SJSA1 (cell line): ENCODE results near the gene EFHD2. TPM values are rescaled to one million over a fixed set of nuclear protein-coding genes. Genes with fewer than 3 reads are reported as not detected.
A peak's percentile ranks its signal among the peaks of the same experiment; 100 is the strongest.
"Not testable (repeated sequence)": the region's sequence is repeated elsewhere in the genome, so short reads cannot be mapped to it uniquely, and the experiment has no call there.

ENCODE experiments used
- DNase-seq, 2 experiments: peaks; one replicate each; pipeline ENCODE4 v3.0.0-alpha.2; 2015 to 2020; ENCODE audit warnings: low spot score in 2 of 2, low read depth in 1 of 2
- H3K27ac ChIP-seq: fragments of 250-450 bp; sonication (Bioruptor Pico); 2 replicates; pipeline ENCODE4 v1.5.1; 2020; ENCODE audit warnings: mild to moderate bottlenecking, moderate library complexity
- H3K27me3 ChIP-seq: fragments of 250-450 bp; sonication (Bioruptor Pico); replicated peaks from 2 replicates; pipeline ENCODE4 v1.5.1; 2020; ENCODE audit warnings: mild to moderate bottlenecking, moderate library complexity
- H3K36me3 ChIP-seq: fragments of 250-450 bp; sonication (Bioruptor Pico); 2 replicates; pipeline ENCODE4 v1.5.1; 2020; ENCODE audit warnings: mild to moderate bottlenecking
- H3K4me1 ChIP-seq: fragments of 250-450 bp; sonication (Bioruptor Pico); replicated peaks from 2 replicates; pipeline ENCODE4 v1.6.1; 2021; ENCODE audit warnings: mild to moderate bottlenecking
- H3K4me3 ChIP-seq: fragments of 250-450 bp; sonication (Bioruptor Pico); 2 replicates; pipeline ENCODE4 v1.5.1; 2020; ENCODE audit warnings: mild to moderate bottlenecking
- H3K9me3 ChIP-seq: fragments of 250-450 bp; sonication (Bioruptor Pico); replicated peaks from 2 replicates; pipeline ENCODE4 v1.5.1; 2020; ENCODE audit warnings: mild to moderate bottlenecking
- total RNA-seq: library from RNA; depleted of rRNA; stranded (reverse); fragments of >200 nt; shearing (Covaris generic); gene quantifications from 2 replicates; pipeline ENCODE4 v1.2.3, GENCODE V29; 2014

Gene EFHD2
- total RNA-seq, 1 experiment from 2014 or later, result 169 TPM

DNA sequence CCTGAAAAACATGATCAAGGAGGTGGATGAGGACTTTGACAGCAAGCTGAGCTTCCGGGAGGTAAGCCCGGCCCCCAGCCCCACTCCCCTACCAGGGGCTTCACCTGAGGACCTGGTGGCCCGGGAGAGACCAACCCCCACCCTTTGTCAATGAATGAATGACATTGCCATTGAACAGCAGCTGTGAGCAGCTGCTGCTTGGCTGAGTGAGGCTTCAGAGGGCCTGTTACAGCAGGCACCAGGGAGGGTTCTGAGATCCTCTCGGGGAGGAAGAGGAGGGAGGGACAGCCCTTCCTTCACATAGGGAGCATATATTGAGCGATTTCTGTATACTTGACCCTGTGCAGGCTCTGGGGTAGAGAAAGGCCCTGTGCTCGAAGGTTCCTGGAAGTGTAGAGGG lies 16.3 kb downstream of the EFHD2 start:
- Histone ChIP-seq H3K36me3 (peaks cover 83% of the 10 kb centered on the region), H3K4me3 (no peak overlapping the region), H3K27ac (peak overlapping the region; percentile 62), H3K4me1 (peaks cover 64% of the 10 kb centered on the region), H3K9me3 (no peaks in the 10 kb centered on the region), H3K27me3 (no peaks in the 10 kb centered on the region)
- DNase-seq, result no peak

DNA sequence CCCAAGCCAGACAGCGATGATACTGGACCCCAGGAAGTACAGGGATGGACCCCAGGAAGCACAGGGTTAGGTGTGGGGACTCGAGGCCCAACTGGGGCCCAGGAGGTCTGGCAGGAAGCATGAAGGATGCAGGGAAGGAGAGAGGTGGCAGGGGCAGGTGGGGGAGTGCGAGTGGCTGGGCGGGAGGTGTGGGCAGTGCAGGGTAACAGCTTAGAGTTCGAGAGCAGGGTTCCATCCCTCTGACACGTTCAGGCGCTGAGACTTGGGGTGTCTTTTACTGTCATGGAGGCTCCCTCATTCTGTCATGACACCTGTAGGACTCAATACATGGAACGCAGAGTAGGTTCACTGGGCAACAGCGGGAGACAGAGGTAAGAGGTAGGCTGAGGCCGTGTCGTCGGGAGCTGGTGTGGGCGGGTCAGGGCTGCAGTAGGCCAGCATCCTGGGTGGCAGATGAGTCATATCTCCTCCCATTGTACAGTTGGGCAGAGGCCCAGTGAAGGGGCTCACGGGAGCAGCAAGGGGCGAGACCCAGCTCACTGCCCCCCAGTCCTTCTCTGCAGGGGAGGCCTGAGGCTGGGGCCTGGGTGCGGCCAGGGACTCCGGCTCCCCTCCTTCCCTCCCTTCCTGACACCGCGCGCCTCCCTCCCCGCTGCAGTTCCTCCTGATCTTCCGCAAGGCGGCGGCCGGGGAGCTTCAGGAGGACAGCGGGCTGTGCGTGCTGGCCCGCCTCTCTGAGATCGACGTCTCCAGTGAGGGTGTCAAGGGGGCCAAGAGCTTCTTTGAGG lies 17.0 kb downstream of the EFHD2 start:
- H3K36me3 ChIP-seq, result peaks cover 83% of the 10 kb centered on the region
- H3K4me1 ChIP-seq, result peaks cover 64% of the 10 kb centered on the region
- peak overlapping the region; percentile 62 for H3K27ac ChIP-seq
- no peaks in the 10 kb centered on the region for H3K27me3 ChIP-seq
- no peaks in the 10 kb centered on the region for H3K9me3 ChIP-seq
- H3K4me3 ChIP-seq, result no peak overlapping the region
- DNase-seq, result peak; percentile 98 to 99

DNA sequence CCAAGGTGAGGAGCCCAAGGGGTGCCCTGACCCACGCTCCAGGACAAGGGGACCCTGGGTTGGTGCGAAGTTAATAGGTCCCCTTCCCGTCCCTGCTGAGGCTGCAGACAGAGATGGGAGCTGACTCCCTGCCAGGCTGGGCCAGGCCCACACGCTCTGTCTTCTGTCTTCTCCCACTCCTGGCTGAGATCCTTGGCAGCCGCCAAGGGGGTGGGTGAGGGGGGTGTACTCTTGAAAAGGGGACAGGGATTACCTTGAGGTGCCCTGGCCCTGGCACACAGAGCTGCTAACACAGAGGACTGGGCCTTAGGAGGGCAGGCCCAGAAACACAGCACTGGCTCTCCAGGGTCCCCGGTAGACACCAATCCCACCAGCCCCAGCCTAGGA lies 17.6 kb downstream of the EFHD2 start:
- peak overlapping the region; percentile 50 for H3K27ac ChIP-seq
- H3K4me1 ChIP-seq, result peaks cover 64% of the 10 kb centered on the region
- no peak overlapping the region for H3K4me3 ChIP-seq
- no peaks in the 10 kb centered on the region for H3K9me3 ChIP-seq
- no peak for DNase-seq
- H3K27me3 ChIP-seq, result no peaks in the 10 kb centered on the region
- peaks cover 87% of the 10 kb centered on the region for H3K36me3 ChIP-seq

DNA sequence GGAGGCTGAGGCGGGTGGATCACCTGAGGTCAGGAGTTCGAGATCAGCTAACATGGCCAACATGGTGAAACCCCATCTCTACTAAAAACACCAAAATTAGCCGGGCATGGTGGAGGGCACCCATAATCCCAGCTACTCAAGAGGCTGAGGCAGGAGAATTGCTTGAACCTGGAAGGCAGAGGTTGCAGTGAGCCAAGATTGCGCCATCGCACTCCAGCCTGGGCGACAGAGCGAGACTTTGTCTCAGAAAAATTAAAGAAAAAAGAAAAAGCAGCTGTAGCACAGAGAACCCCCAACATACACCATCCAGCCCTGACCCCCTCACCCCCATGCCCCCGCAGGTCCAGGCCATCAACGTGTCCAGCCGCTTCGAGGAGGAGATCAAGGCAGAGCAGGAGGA lies 18.6 kb downstream of the EFHD2 start:
- peaks cover 58% of the 10 kb centered on the region for H3K4me1 ChIP-seq
- H3K9me3 ChIP-seq, DNase-seq, H3K4me3 ChIP-seq, H3K27ac ChIP-seq, H3K27me3 ChIP-seq: not testable (repeated sequence)
- peaks cover 82% of the 10 kb centered on the region for H3K36me3 ChIP-seq

DNA sequence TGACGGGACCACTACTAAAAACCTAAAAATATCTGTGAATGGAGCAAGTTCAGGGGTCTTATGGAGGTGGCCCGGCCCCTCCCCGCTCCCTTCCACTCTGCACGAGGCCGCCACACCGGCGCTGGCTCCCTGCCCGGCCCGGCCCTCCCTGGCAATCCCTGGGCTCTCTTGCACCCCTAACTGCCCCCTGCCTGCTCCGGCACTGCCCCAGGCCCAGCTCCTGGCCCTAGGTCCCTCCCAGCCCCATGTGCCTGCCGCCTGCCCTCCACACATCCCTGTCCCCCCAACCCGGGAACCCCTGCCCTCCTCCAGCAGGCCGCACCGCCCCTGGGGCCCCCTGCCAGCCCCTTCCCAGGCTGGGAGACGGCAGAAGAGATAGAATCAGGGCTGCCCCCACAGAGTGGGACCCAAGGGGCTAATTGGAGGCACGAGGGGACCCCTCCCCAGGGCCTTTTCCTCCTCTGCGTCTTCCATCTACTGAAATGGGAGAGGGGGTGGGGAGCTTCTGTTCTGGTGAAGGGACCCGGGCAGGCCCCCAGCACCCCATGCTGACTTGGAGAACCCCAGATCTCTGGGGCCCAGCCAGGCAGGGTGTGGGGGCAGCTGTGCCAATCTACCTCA lies 19.2 kb downstream of the EFHD2 start:
- Histone ChIP-seq H3K27ac (no peak overlapping the region), H3K9me3 (no peaks in the 10 kb centered on the region), H3K4me1 (peaks cover 56% of the 10 kb centered on the region), H3K4me3 (no peak overlapping the region), H3K27me3 (no peaks in the 10 kb centered on the region), H3K36me3 (peaks cover 79% of the 10 kb centered on the region)
- DNase-seq, result no peak

- H3K9me3 ChIP-seq, result no peaks in the 10 kb centered on the region
- no peak overlapping the region for H3K27ac ChIP-seq
- H3K4me1 ChIP-seq, result peaks cover 50% of the 10 kb centered on the region
- H3K4me3 ChIP-seq, result no peak overlapping the region
- peak in 1 of 2 experiments; percentile 56 for DNase-seq
- H3K36me3 ChIP-seq, result peaks cover 72% of the 10 kb centered on the region
- no peaks in the 10 kb centered on the region for H3K27me3 ChIP-seq
Measured at GRCh38 chr1:15429701-15430149, 20.0 kb downstream of the EFHD2 start.

DNA sequence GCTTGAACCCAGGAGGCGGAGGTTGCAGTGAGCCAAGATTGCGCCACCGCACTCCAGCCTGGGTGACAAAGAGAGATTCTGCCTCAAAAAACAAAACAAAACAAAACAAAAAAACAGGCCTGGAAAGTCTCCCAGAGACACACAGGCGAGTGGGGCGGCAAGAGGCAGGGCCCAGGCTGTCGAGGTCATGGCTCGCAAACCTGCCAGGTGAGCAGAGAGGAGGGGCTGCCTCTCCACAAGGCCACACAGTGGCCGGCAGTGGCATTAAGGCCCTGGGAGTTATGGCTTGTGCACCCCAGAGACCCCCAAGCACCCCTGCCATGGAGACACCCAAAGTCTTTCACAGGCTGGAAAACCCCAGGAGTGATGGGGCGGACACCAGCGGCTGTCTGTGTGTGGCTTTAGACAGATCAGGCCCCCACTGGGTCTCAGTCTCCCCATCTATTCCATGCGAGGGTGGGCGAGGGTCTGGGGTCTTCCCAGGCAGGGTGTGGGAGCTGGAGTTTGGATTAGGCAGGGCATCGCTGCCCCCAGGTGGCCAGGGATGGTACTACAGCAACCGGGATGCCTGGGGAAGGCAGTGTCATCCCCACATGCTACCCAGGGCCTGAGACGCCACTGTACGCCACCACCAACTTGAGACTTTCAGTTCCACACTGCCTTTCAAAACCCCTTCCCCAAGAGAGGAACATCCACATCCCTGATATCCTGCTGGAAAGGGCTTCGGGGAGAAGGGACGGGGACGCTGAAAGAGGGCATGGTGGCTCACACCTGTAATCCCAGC lies 21.3 kb downstream of the EFHD2 start:
- Histone ChIP-seq H3K27ac (no peak overlapping the region), H3K4me3 (no peak overlapping the region), H3K36me3 (peaks cover 62% of the 10 kb centered on the region), H3K9me3 (no peaks in the 10 kb centered on the region), H3K4me1 (peaks cover 38% of the 10 kb centered on the region), H3K27me3 (no peaks in the 10 kb centered on the region)
- peak; percentile 64 to 76 for DNase-seq

DNA sequence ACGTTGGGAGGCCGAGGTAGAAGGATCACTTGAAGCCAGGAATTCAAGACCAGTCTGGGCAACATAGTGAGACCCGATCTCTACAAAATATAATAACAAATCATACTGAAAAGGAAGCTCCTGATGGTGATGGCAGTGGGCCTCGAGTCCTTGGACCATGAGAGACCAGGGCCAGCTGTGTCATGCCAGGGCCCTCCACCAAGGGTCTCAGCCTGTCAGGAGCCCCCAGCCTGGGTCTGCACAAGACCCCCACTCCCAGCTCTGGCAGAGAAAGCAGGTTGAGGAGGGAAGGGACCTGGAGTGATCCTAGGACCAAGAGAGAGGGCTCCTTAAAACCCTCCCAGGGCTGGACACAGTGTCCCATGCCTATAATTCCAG lies 21.9 kb downstream of the EFHD2 start:
- no peak for DNase-seq
- Histone ChIP-seq H3K4me3 (no peak overlapping the region), H3K9me3 (no peaks in the 10 kb centered on the region), H3K27ac (no peak overlapping the region), H3K27me3 (no peaks in the 10 kb centered on the region), H3K4me1 (peaks cover 32% of the 10 kb centered on the region), H3K36me3 (peaks cover 57% of the 10 kb centered on the region)

DNA sequence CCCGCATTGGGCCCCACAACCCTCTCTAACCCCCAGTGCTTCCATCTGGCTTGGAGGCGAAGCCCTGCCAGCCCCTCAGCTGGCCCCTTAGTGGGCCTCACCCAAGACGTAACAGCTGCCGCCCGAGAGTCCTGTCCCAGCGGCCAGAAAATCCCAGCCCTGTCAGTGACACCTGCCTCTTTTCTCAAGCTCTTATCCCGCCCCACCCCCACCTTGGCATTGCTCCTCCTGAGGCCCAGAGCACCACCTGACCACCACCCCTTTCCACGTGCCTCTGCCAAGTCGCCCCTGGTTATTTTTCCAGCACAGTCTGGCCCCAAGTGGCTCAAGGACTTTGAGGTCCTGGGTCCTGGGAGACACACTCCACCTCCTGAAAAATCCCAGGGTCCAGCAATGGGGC lies 22.6 kb downstream of the EFHD2 start:
- Histone ChIP-seq H3K27ac (peak overlapping the region; percentile 8; the same call in 1 of the 2 replicates), H3K4me1 (peaks cover 24% of the 10 kb centered on the region), H3K36me3 (peaks cover 51% of the 10 kb centered on the region), H3K9me3 (no peaks in the 10 kb centered on the region), H3K27me3 (no peaks in the 10 kb centered on the region), H3K4me3 (no peak overlapping the region)
- no peak for DNase-seq

GRCh38 chr1:15433471-15433870 lies 23.8 kb downstream of the EFHD2 start:
- peaks cover 15% of the 10 kb centered on the region for H3K4me1 ChIP-seq
- H3K27me3 ChIP-seq, result no peaks in the 10 kb centered on the region
- H3K36me3 ChIP-seq, result peaks cover 39% of the 10 kb centered on the region
- H3K27ac ChIP-seq, result no peak overlapping the region
- DNase-seq, result no peak
- H3K9me3 ChIP-seq, result no peaks in the 10 kb centered on the region
- H3K4me3 ChIP-seq, result no peak overlapping the region

- not testable (repeated sequence) for H3K4me1 ChIP-seq, H3K27me3 ChIP-seq, H3K9me3 ChIP-seq, DNase-seq, H3K4me3 ChIP-seq, H3K27ac ChIP-seq
- peaks cover 27% of the 10 kb centered on the region for H3K36me3 ChIP-seq
Measured at GRCh38 chr1:15434739-15435138, 25.1 kb downstream of the EFHD2 start.

DNA sequence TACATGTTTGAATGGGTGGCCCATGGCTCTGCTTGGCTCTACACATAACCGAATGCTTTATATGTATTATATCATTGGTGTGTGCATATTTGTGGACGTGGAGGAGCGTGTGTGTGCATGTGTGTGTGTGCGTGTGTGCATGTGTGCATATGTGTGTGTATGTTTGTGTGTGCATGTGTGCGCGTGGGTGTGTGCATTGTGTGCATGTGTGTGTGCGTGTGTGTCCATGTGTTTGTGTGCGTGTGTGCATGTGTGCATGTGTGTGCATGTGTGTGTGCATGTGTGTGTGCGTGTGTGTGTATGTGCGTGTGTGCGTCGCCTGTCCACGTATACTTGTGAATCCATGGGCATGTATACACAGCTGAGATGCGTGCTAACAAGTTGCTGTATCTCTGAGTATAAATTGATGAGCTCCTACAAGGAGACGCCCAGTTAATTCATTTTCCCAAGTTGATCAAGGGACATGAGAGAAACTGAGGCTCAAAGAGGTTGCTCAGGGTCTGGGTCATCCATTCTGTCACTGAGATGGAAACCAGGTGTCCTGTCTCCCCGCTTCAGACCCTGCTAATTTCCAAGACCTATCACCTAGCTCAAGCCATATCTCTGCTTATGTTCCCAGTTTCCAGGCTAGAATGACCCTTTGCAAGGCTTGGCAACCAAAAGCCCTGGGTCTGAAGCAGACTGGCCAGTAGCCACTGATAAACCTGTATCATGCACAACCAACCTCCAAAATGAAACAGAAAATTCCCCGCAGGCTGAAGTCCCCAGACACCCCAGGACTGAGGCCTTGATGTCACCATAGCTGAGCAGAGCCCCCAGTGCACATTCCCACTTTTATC lies 25.8 kb downstream of the EFHD2 start:
- Histone ChIP-seq H3K27me3 (no peaks in the 10 kb centered on the region), H3K4me1 (peaks cover 7% of the 10 kb centered on the region), H3K36me3 (peaks cover 22% of the 10 kb centered on the region), H3K4me3 (no peak overlapping the region), H3K9me3 (no peaks in the 10 kb centered on the region), H3K27ac (no peak overlapping the region)
- DNase-seq, result no peak

DNA sequence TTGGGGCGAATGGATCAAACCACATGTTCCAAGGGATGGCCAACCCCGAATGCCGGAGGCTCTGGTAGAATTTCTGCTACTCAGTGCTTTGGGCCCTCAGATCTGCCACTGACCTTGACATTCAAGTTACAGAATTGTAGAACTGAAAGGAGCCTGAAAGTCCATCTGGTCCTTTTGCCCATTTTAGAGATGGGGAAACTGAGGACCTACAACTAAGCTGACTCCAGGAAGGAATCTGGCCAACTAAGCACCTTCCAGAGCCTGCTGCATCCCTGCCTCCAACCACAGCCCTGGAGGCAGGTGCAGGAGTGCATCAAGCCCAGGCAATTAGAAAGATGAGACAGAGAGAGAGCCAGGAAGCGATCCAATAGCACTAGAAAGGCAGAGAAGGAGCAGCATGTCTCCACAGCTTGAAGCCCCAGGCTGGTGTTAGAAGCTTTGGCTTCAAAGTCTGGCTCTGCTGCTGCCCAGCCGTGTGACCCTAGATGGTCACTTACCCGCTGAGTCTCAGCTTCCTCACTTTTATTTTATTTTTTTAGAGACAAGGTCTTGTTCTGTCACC lies 27.3 kb downstream of the EFHD2 start:
- H3K9me3 ChIP-seq, result no peaks in the 10 kb centered on the region
- peaks cover 7% of the 10 kb centered on the region for H3K4me1 ChIP-seq
- peaks cover 7% of the 10 kb centered on the region for H3K36me3 ChIP-seq
- no peak for DNase-seq
- H3K27ac ChIP-seq, result no peak overlapping the region
- H3K4me3 ChIP-seq, result no peak overlapping the region
- no peaks in the 10 kb centered on the region for H3K27me3 ChIP-seq
